K562 (cell line): ENCODE results near the gene ARFGEF2. TPM values are rescaled to one million over a fixed set of nuclear protein-coding genes. Genes with fewer than 3 reads are reported as not detected.

Experiments used
- ATAC-seq: fragments of 200-7000 bp; cut with Tn5 transposase; 3 replicates; pipeline ENCODE4 v1.9.1; 2020; ENCODE audit warnings: moderate library complexity
- BruUV-seq: library from RNA; stranded (reverse); fragments of 400-500 nt; replicated peaks from 2 replicates; lab custom pipeline; 2021; lab: Mats Ljungman, UMichigan
- CTCF ChIA-PET: fragments of 300-600 bp; formaldehyde crosslinking; extraction: SDS; loops from one replicate; lab custom pipeline; 2021; ENCODE audit warnings: low intra/inter-chr PET ratio; lab: Yijun Ruan, JAX
- POLR2A ChIA-PET: fragments of 300-600, 350-650 bp; sonication (Branson Sonifier 250); formaldehyde crosslinking; extraction: SDS; loops from one replicate; lab custom pipeline; 2021; ENCODE audit warnings: antibody characterized with exemption, inconsistent platforms; lab: Yijun Ruan, JAX
- DNase-seq, 4 experiments: peaks; one replicate each; pipeline versions ENCODE4 v3.0.0 to v3.0.0-alpha.2; 2011 to 2018; ENCODE audit warnings: low spot score in 3 of 4, mixed read lengths in 3 of 4; ENCODE audit errors: extremely low read depth in 1 of 4
- FAIRE-seq: peaks from 2 replicates; lab custom pipeline; 2011; peaks lifted over from hg19 to GRCh38; lab: Jason Lieb, UNC
- H2AFZ ChIP-seq: 2 replicates; pipeline ENCODE4 v1.6.0; 2011; ENCODE audit warnings: low read depth, low read length, control low read depth, inconsistent platforms
- H3K27ac ChIP-seq: fragments of 200-600 bp; 3 replicates; pipeline ENCODE4 v1.8.0; 2011; ENCODE audit warnings: low read depth, mild to moderate bottlenecking, control low read depth, inconsistent platforms, low read length, moderate library complexity, mixed read lengths; ENCODE audit errors: extremely low read depth
- H3K27me3 ChIP-seq, 2 experiments: fragments of 300-600 bp in 1 of 2; 2 replicates in 1 of 2; 3 replicates in 1 of 2; pipeline versions ENCODE4 v1.6.0 to v1.8.0; 2011; ENCODE audit warnings: inconsistent platforms in 2 of 2, low read length in 2 of 2, mild to moderate bottlenecking in 1 of 2, mixed read lengths in 1 of 2, moderate library complexity in 1 of 2; ENCODE audit not compliant: control insufficient read depth in 2 of 2, insufficient read depth in 2 of 2
- H3K36me3 ChIP-seq: fragments of 300-600 bp; 3 replicates; pipeline ENCODE4 v1.8.0; 2011; ENCODE audit warnings: mild to moderate bottlenecking, low read length, inconsistent platforms; ENCODE audit not compliant: control insufficient read depth, insufficient read depth
- H3K4me1 ChIP-seq, 2 experiments: fragments of 200-600 bp in 1 of 2; replicated peaks in 1 of 2; 2 replicates in 1 of 2; 3 replicates in 1 of 2; pipeline versions ENCODE4 v1.5.1 to v1.8.0; 2011; ENCODE audit warnings: inconsistent platforms in 2 of 2, low read length in 2 of 2, mild to moderate bottlenecking in 1 of 2, mixed read lengths in 1 of 2, moderate library complexity in 1 of 2; ENCODE audit not compliant: control insufficient read depth in 2 of 2, insufficient read depth in 2 of 2
- H3K4me2 ChIP-seq: 2 replicates; pipeline ENCODE4 v1.6.1; 2011; ENCODE audit warnings: low read length, control low read depth, inconsistent platforms, mixed read lengths; ENCODE audit not compliant: insufficient read depth
- H3K4me3 ChIP-seq: fragments of 200-600 bp; sonication (generic), shearing (Covaris generic); 2 replicates; pipeline ENCODE4 v1.5.1; 2016; ENCODE audit warnings: control low read depth, inconsistent platforms
- H3K79me2 ChIP-seq: fragments of 200-600 bp; 3 replicates; pipeline ENCODE4 v1.8.0; 2011; ENCODE audit warnings: low read length, inconsistent platforms; ENCODE audit not compliant: control insufficient read depth, insufficient read depth
- H3K9ac ChIP-seq, 2 experiments: 2 replicates each; pipeline versions ENCODE4 v1.6.0 to v1.6.1; 2011; ENCODE audit warnings: low read depth in 2 of 2, low read length in 2 of 2, control low read depth in 1 of 2, inconsistent platforms in 1 of 2, mild to moderate bottlenecking in 1 of 2, mixed read lengths in 1 of 2; ENCODE audit not compliant: insufficient read depth in 1 of 2
- H3K9me1 ChIP-seq: one replicate; pipeline ENCODE4 v1.6.0; 2011; ENCODE audit warnings: inconsistent platforms, mild to moderate bottlenecking, low read length, moderate library complexity; ENCODE audit not compliant: control insufficient read depth, insufficient read depth
- H3K9me3 ChIP-seq: replicated peaks from 2 replicates; pipeline ENCODE4 v1.5.1; 2011; ENCODE audit warnings: low read depth, low read length, inconsistent platforms; ENCODE audit not compliant: control insufficient read depth, insufficient read depth
- H4K20me1 ChIP-seq: replicated peaks from 2 replicates; pipeline ENCODE4 v1.6.1; 2011; ENCODE audit warnings: low read length, inconsistent platforms, mixed read lengths; ENCODE audit not compliant: control insufficient read depth, insufficient read depth
- E2F4 ChIP-seq: sonication (generic); formaldehyde crosslinking; IDR thresholded peaks from 2 replicates; pipeline ENCODE4 v1.8.0; 2022; ENCODE audit warnings: mild to moderate bottlenecking, low read depth, missing genetic modification reagents
- FOXA1 ChIP-seq: fragments of 450-650 bp; IDR thresholded peaks from 2 replicates; pipeline ENCODE4 v1.6.1; 2016; ENCODE audit warnings: mild to moderate bottlenecking, borderline replicate concordance
- JUND ChIP-seq, 2 experiments: IDR thresholded peaks; 2 replicates in 1 of 2; 3 replicates in 1 of 2; pipeline ENCODE4 v1.6.1; 2011; ENCODE audit warnings: borderline replicate concordance in 2 of 2, low read depth in 2 of 2, low read length in 2 of 2, improper control_type of control experiment in 1 of 2, missing biosample characterization in 1 of 2, missing genetic modification characterization in 1 of 2, missing genetic modification reagents in 1 of 2
- MYBL2 ChIP-seq, 2 experiments: fragments of 450-650 bp in 1 of 2; sonication (generic) in 1 of 2; formaldehyde crosslinking in 1 of 2; IDR thresholded peaks; 2 replicates each; pipeline versions ENCODE4 v1.6.1 to v1.8.1; 2017 to 2022; ENCODE audit warnings: borderline replicate concordance in 1 of 2, inconsistent platforms in 1 of 2, low read depth in 1 of 2, mild to moderate bottlenecking in 1 of 2, missing genetic modification reagents in 1 of 2, moderate library complexity in 1 of 2
- POLR2A ChIP-seq: fragments of 450-650 bp; conservative IDR thresholded peaks from 2 replicates; pipeline ENCODE4 v1.6.1; 2016
- RBM17 ChIP-seq: fragments of 200-400 bp; formaldehyde crosslinking; IDR thresholded peaks from 2 replicates; pipeline ENCODE4 v1.6.1; 2017; ENCODE audit warnings: low read depth, mild to moderate bottlenecking, low read length, borderline replicate concordance
- SIN3A ChIP-seq, 2 experiments: fragments of 150-350 bp in 1 of 2; IDR thresholded peaks; 2 replicates each; pipeline ENCODE4 v1.6.1; 2011 to 2016; ENCODE audit warnings: borderline replicate concordance in 2 of 2, low read depth in 2 of 2, low read length in 2 of 2, mild to moderate bottlenecking in 2 of 2, moderate library complexity in 2 of 2; ENCODE audit not compliant: control insufficient read depth in 1 of 2
- TAF1 ChIP-seq: IDR thresholded peaks from 2 replicates; pipeline ENCODE4 v1.6.1; 2011; ENCODE audit warnings: mild to moderate bottlenecking, low read length, moderate library complexity; ENCODE audit not compliant: insufficient read depth, control insufficient read depth, severe bottlenecking; ENCODE audit errors: extremely low read depth
- THAP12 ChIP-seq: fragments of 250-450 bp; sonication (Bioruptor Pico); IDR thresholded peaks from 2 replicates; pipeline ENCODE4 v1.9.0; 2021; ENCODE audit warnings: mild to moderate bottlenecking, inconsistent platforms
- ZFP1 ChIP-seq: fragments of 450-650 bp; formaldehyde crosslinking; IDR thresholded peaks from 2 replicates; pipeline ENCODE4 v1.4.0; 2020; ENCODE audit warnings: mild to moderate bottlenecking, mixed read lengths
- ZNF263 ChIP-seq: sonication (generic); formaldehyde crosslinking; IDR thresholded peaks from 2 replicates; pipeline ENCODE4 v1.8.0; 2022; ENCODE audit warnings: mild to moderate bottlenecking, missing genetic modification reagents, borderline replicate concordance
- ZNF518B ChIP-seq: fragments of 250-450 bp; sonication (Bioruptor Pico); IDR thresholded peaks from 2 replicates; pipeline ENCODE4 v1.5.0; 2021; ENCODE audit warnings: mild to moderate bottlenecking, moderate library complexity
- ZNF584 ChIP-seq: fragments of 200-800 bp; sonication (Bioruptor generic); IDR thresholded peaks from 2 replicates; pipeline ENCODE4 v1.6.1; 2016; ENCODE audit warnings: low read depth, mild to moderate bottlenecking, missing genetic modification characterization, missing compliant biosample characterization
- WGBS: fragments of 100-300 bp; shearing (Covaris generic); methylation state at CpG from one replicate; pipeline ENCODE4 v1.1.6; 2016; ENCODE audit warnings: low coverage, mixed read lengths; ENCODE audit not compliant: insufficient coverage; ENCODE audit errors: missing lambda C conversion rate; 5-methylcytosine and 5-hydroxymethylcytosine counted together
- in situ Hi-C: fragments of 300-500 bp; cut with MboI; formaldehyde crosslinking; loops from 4 replicates; pipeline ENCODE4 v1.15.0; 2018; ENCODE audit warnings: inconsistent platforms, mixed read lengths
- intact Hi-C: fragments of 100-400 bp; cut with micrococcal nuclease; formaldehyde crosslinking; loops from 2 replicates; pipeline ENCODE4 v1.14.2; 2022
- polyA plus RNA-seq, 8 experiments: library from polyadenylated mRNA; depleted of rRNA in 4 of 8; stranded (reverse) in 5 of 8; unstranded in 3 of 8; fragments of >200 nt; fragmentation: Nextera tagmentation in 2 of 8; fragmentation: Illumina TruSeq in 1 of 8; extraction: Ambion mirVana in 2 of 8; extraction: Trizol in 1 of 8; gene quantifications; 2 replicates each; pipeline versions ENCODE4 v1.2.1 to v1.2.3, GENCODE V29; 2011 to 2014; ENCODE audit warnings: inconsistent platforms in 1 of 8, missing spikeins in 1 of 8
- total RNA-seq, 7 experiments: library from RNA; depleted of rRNA in 6 of 7; stranded (reverse); fragments of >200 nt in 6 of 7; fragmentation: Illumina TruSeq in 2 of 7; extraction: Trizol in 2 of 7; gene quantifications; 2 replicates each; pipeline versions ENCODE4 v1.2.1 to v1.2.3, GENCODE V29; 2011 to 2021; ENCODE audit warnings: low replicate concordance in 1 of 7

The ARFGEF2 gene
- total and polyA plus RNA-seq, 9 of the 15 experiments (the other 6 are each of a cell fraction or from before 2014, with no cell fraction given) = 4.2 to 18.8 (median 13.7) TPM

- Histone ChIP-seq H3K4me2 (peak overlapping the region; percentile 3; the same call in 1 of the 2 replicates), H4K20me1 (no peaks in the 10 kb centered on the region), H3K4me1 (peaks cover 3 to 18% of the 10 kb centered on the region in 2 experiments; a peak in 3 of 5 replicates), H3K36me3 (0 out of 3 replicates have a peak, but pooled peaks cover 3% of the 10 kb centered on the region), H3K9me3 (no peaks in the 10 kb centered on the region), H2AFZ (no peak overlapping the region), H3K27ac (no peak overlapping the region), H3K9me1 (no peaks in the 10 kb centered on the region), H3K9ac (peak overlapping the region in 1 of 2 experiments; percentile 38; a peak in 1 of 4 replicates), H3K4me3 (no peak overlapping the region), H3K27me3 (no peaks in the 10 kb centered on the region), H3K79me2 (no peaks in the 10 kb centered on the region)
- intact Hi-C loops (no loop called here), in situ Hi-C loops (no loop called here)
- DNase-seq (peak in 3 of 4 experiments; percentile 22 to 38 (median 33)), ATAC-seq (peak; percentile 59), FAIRE-seq (no peak)
- CTCF ChIA-PET = no interaction called here
- POLR2A ChIA-PET = interaction anchor here (0.8 kb wide), 2 partner anchors 12 to 134 kb away, joined by 3 to 4 read pairs; no protein-coding TSS in a partner anchor
- no TSS peak for BruUV-seq
- WGBS = 5% methylated on average over 5 of the region's 5 CpGs
- TF ChIP-seq ZNF518B (CRISPR knock-in tag) = no peak
- no peak for TF ChIP-seq ZFP1 (CRISPR knock-in tag)
- TF ChIP-seq MYBL2 (IDR thresholded peaks at IDR 0.05; ENCODE audit: low read depth) = no peak
- no peak for TF ChIP-seq MYBL2 (CRISPR knock-in tag; IDR thresholded peaks at IDR 0.05; ENCODE audit: borderline replicate concordance)
- no peak for TF ChIP-seq E2F4 (CRISPR knock-in tag)
- TF ChIP-seq FOXA1 = no peak
- no peak for TF ChIP-seq POLR2A
- TF ChIP-seq ZNF263 = no peak
- no peak for TF ChIP-seq SIN3A (IDR thresholded peaks at IDR 0.05; ENCODE audit: borderline replicate concordance in 2 of 2, control insufficient read depth in 1 of 2, low read depth in 2 of 2, low read length in 2 of 2)
- TF ChIP-seq RBM17 = no peak
- no peak for TF ChIP-seq ZNF584
- TF ChIP-seq TAF1 = no peak
- no peak for TF ChIP-seq THAP12 (CRISPR knock-in tag)
- peak; percentile 81 for TF ChIP-seq JUND (IDR thresholded peaks at IDR 0.05; ENCODE audit: borderline replicate concordance, low read depth, low read length)
- TF ChIP-seq JUND (tag; IDR thresholded peaks at IDR 0.05; ENCODE audit: borderline replicate concordance, low read depth, low read length) = peak; percentile 69; the same call in 2 of the 3 replicates
Measured at GRCh38 chr20:48875914-48876240, 45.6 kb upstream of the ARFGEF2 start.
